HG03378 (cell line): ENCODE results near the gene RNF151.
A peak's percentile ranks its signal among the peaks of the same experiment; 100 is the strongest.

Experiments used
- ATAC-seq: cut with Tn5 transposase; IDR thresholded peaks from one replicate; pipeline ENCODE4 v1.9.1; 2021; ENCODE audit warnings: mild to moderate bottlenecking, moderate library complexity; ENCODE audit not compliant: unreplicated experiment

Gene RNF151

GRCh38 chr16:1990351-1991134 is 23.9 kb downstream of the RNF151 start:
- ATAC-seq, result peak; percentile 3

- ATAC-seq, result peak; percentile 43
Measured at GRCh38 chr16:1991135-1991551, 24.5 kb downstream of the RNF151 start.

GRCh38 chr16:1991588-1991947 is 24.9 kb downstream of the RNF151 start:
- ATAC-seq, result no peak

GRCh38 chr16:1991948-1992703 is 25.5 kb downstream of the RNF151 start:
- no peak for ATAC-seq

GRCh38 chr16:1992704-1993317 is 26.2 kb downstream of the RNF151 start:
- ATAC-seq, result no peak

- ATAC-seq, result no peak
Measured at GRCh38 chr16:1993731-1994131, 27.1 kb downstream of the RNF151 start.

GRCh38 chr16:1997494-1998359 is 31.1 kb downstream of the RNF151 start:
- ATAC-seq, result no peak

- no peak for ATAC-seq
Measured at GRCh38 chr16:1998360-1998835, 31.7 kb downstream of the RNF151 start.

- ATAC-seq, result no peak
Measured at GRCh38 chr16:1998852-1999801, 32.5 kb downstream of the RNF151 start.

GRCh38 chr16:1999866-2000514 is 33.3 kb downstream of the RNF151 start:
- ATAC-seq, result no peak

- no peak for ATAC-seq
Measured at GRCh38 chr16:2001035-2001434, 34.4 kb downstream of the RNF151 start.

GRCh38 chr16:2001456-2002355 is 35.0 kb downstream of the RNF151 start:
- no peak for ATAC-seq

GRCh38 chr16:2002406-2003230 is 36.0 kb downstream of the RNF151 start:
- no peak for ATAC-seq

- no peak for ATAC-seq
Measured at GRCh38 chr16:2003231-2003826, 36.7 kb downstream of the RNF151 start.

GRCh38 chr16:2003827-2004641 is 37.4 kb downstream of the RNF151 start:
- no peak for ATAC-seq
